Breast epithelium (tissue), 4 donors: ENCODE measurements around the gene TIAM1. TPM values are rescaled to one million over a fixed set of nuclear protein-coding genes. Genes with fewer than 3 reads are reported as not detected.

ENCODE experiments used
- DNase-seq, 2 donors: peaks; one replicate each; pipeline ENCODE4 v3.0.0-alpha.2; 2019; ENCODE audit warnings: low spot score in 2 of 2
- H3K27ac ChIP-seq, 2 donors: fragments of 200-600 bp; sonication (generic) in 1 of 2; one replicate each; pipeline ENCODE4 v1.5.1; 2016 to 2019; ENCODE audit warnings: mild to moderate bottlenecking in 1 of 2
- H3K27me3 ChIP-seq, 2 donors: fragments of 200-600 bp; sonication (generic) in 1 of 2; one replicate each; pipeline versions ENCODE4 v1.5.1 to v1.6.0; 2017 to 2019; ENCODE audit warnings: control low read depth in 1 of 2, mild to moderate bottlenecking in 1 of 2
- H3K36me3 ChIP-seq: fragments of 200-600 bp; one replicate; pipeline ENCODE4 v1.5.1; 2019
- H3K4me1 ChIP-seq, 2 donors: fragments of 200-600 bp; sonication (generic); one replicate each; pipeline ENCODE4 v1.5.1; 2016 to 2019; ENCODE audit warnings: control low read depth in 1 of 2
- H3K4me3 ChIP-seq, 3 donors: fragments of 200-600 bp; sonication (generic); 1 replicate in 2 of 3; 2 replicates in 1 of 3; pipeline ENCODE4 v1.5.1; 2016 to 2019; ENCODE audit warnings: mild to moderate bottlenecking in 3 of 3, moderate library complexity in 2 of 3
- H3K9me3 ChIP-seq, 2 donors: fragments of 200-600 bp; sonication (generic) in 1 of 2; one replicate each; pipeline ENCODE4 v1.5.1; 2016 to 2019; ENCODE audit warnings: control low read depth in 1 of 2
- POLR2A ChIP-seq: fragments of 450-650 bp; IDR thresholded peaks from one replicate; pipeline ENCODE4 v1.6.1; 2016; ENCODE audit warnings: antibody characterized with exemption, mild to moderate bottlenecking, moderate library complexity
- POLR2AphosphoS5 ChIP-seq, 3 donors: sonication (generic); formaldehyde crosslinking; IDR thresholded peaks; one replicate each; pipeline ENCODE4 v1.6.1; 2017; ENCODE audit warnings: antibody characterized with exemption in 3 of 3
- intact Hi-C: fragments of 100-400 bp; cut with DNase I; formaldehyde crosslinking; loops from one replicate; pipeline ENCODE4 v1.15.1; 2023; ENCODE audit warnings: low total_unique reads
- total RNA-seq, 3 donors: library from RNA; depleted of rRNA; stranded (reverse); fragments of >200 nt; gene quantifications; one replicate each; pipeline ENCODE4 v1.1.0, GENCODE V29; 2016
- TF ChIP-seq, protein P1 (sequence below), 3 donors: fragments of 450-650 bp; IDR thresholded peaks; one replicate each; pipeline ENCODE4 v1.5.1; 2016 to 2017; ENCODE audit warnings: antibody characterized with exemption in 3 of 3, mild to moderate bottlenecking in 3 of 3, moderate library complexity in 3 of 3

TIAM1 gene
- total RNA-seq, 3 donors from 2014 or later, result 10.6 to 17.7 (median 11.8) TPM

DNA sequence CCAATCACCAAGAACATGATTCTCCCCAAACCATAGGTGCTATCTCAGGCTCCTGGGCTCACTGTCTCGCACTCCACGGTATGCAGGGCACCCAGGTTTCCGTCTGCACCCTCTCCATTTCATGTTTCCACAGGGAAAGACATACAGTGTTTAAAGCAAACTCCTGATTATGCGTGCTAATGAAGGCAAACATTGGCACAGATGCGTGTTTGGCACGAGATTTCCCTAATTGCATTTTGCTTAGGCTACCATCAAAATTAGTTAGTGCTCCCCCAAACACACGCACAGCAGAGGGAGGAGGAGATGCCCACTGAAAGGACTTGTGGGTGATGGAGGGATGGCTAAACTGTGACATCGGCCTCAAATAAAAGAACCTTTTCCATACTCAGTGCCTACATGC lies 32.2 kb upstream of the TIAM1 start:
- Histone ChIP-seq H3K4me3 (no peak overlapping the region), H3K27me3 (no peaks in the 10 kb centered on the region), H3K4me1 (peaks cover 0 to 9% of the 10 kb centered on the region in 2 donors), H3K36me3 (no peaks in the 10 kb centered on the region), H3K9me3 (no peaks in the 10 kb centered on the region), H3K27ac (no peak overlapping the region)
- intact Hi-C loops, result no loop called here
- TF ChIP-seq, protein P1, sequence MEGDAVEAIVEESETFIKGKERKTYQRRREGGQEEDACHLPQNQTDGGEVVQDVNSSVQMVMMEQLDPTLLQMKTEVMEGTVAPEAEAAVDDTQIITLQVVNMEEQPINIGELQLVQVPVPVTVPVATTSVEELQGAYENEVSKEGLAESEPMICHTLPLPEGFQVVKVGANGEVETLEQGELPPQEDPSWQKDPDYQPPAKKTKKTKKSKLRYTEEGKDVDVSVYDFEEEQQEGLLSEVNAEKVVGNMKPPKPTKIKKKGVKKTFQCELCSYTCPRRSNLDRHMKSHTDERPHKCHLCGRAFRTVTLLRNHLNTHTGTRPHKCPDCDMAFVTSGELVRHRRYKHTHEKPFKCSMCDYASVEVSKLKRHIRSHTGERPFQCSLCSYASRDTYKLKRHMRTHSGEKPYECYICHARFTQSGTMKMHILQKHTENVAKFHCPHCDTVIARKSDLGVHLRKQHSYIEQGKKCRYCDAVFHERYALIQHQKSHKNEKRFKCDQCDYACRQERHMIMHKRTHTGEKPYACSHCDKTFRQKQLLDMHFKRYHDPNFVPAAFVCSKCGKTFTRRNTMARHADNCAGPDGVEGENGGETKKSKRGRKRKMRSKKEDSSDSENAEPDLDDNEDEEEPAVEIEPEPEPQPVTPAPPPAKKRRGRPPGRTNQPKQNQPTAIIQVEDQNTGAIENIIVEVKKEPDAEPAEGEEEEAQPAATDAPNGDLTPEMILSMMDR (IDR thresholded peaks at IDR 0.05), result no peak
- TF ChIP-seq POLR2AphosphoS5 (IDR thresholded peaks at IDR 0.05), result no peak
- TF ChIP-seq POLR2A, result no peak
- DNase-seq, result no peak

GRCh38 chr21:31374395-31374794 lies 30.3 kb upstream of the TIAM1 start:
- Histone ChIP-seq H3K4me1 (peaks cover 0 to 11% of the 10 kb centered on the region in 2 donors), H3K4me3 (no peak overlapping the region), H3K27me3 (no peaks in the 10 kb centered on the region), H3K27ac (no peak overlapping the region), H3K36me3 (no peaks in the 10 kb centered on the region), H3K9me3 (no peaks in the 10 kb centered on the region)
- DNase-seq, result no peak
- TF ChIP-seq POLR2A (no peak), POLR2AphosphoS5 (IDR thresholded peaks at IDR 0.05) (no peak)
- TF ChIP-seq, protein P1 (IDR thresholded peaks at IDR 0.05), result no peak
- intact Hi-C loops, result no loop called here

DNA sequence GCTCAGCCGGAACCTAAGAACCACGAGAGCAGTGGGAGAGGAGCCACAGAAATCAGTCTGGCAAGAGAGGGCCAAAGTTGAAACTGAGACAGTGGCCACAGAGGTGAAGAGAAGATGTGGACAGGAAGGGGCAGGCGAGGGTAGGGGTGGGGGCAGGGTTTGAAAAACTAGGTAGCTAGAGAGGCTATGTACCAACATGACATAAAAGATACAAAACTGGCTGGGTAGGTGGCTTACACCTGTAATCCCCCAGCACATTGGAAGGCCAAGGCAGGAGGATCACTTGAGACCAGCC lies 28.4 kb upstream of the TIAM1 start:
- Histone ChIP-seq H3K4me1 (peaks cover 0 to 11% of the 10 kb centered on the region in 2 donors), H3K27ac (no peak overlapping the region), H3K36me3 (no peaks in the 10 kb centered on the region), H3K27me3 (no peaks in the 10 kb centered on the region), H3K4me3 (no peak overlapping the region), H3K9me3 (no peaks in the 10 kb centered on the region)
- no peak for DNase-seq
- TF ChIP-seq POLR2A (no peak), POLR2AphosphoS5 (IDR thresholded peaks at IDR 0.05) (no peak)
- TF ChIP-seq, protein P1 (IDR thresholded peaks at IDR 0.05), result no peak
- intact Hi-C loops, result no loop called here

- Histone ChIP-seq H3K4me3 (no peak overlapping the region), H3K4me1 (peaks cover 0 to 11% of the 10 kb centered on the region in 2 donors), H3K9me3 (no peaks in the 10 kb centered on the region), H3K27ac (no peak overlapping the region), H3K36me3 (no peaks in the 10 kb centered on the region), H3K27me3 (no peaks in the 10 kb centered on the region)
- intact Hi-C loops, result no loop called here
- DNase-seq, result no peak
- TF ChIP-seq POLR2A, result no peak
- no peak for TF ChIP-seq POLR2AphosphoS5 (IDR thresholded peaks at IDR 0.05)
- TF ChIP-seq, protein P1 (IDR thresholded peaks at IDR 0.05), result no peak
Observed at GRCh38 chr21:31371715-31372470, 27.8 kb upstream of the TIAM1 start.

- TF ChIP-seq POLR2A (no peak), POLR2AphosphoS5 (IDR thresholded peaks at IDR 0.05) (no peak)
- TF ChIP-seq, protein P1 (IDR thresholded peaks at IDR 0.05), result no peak
- Histone ChIP-seq H3K4me1 (peaks cover 0 to 11% of the 10 kb centered on the region in 2 donors), H3K27me3 (no peaks in the 10 kb centered on the region), H3K4me3 (no peak overlapping the region), H3K27ac (peak overlapping the region in 1 of 2 donors; percentile 43), H3K9me3 (no peaks in the 10 kb centered on the region), H3K36me3 (no peaks in the 10 kb centered on the region)
- no peak for DNase-seq
- intact Hi-C loops, result no loop called here
Observed at GRCh38 chr21:31370893-31371544, 27.0 kb upstream of the TIAM1 start.
